KOPT-K1 (cell line): ENCODE data around the gene STK33.

Experiments
- H3K27ac ChIP-seq: fragments of 200-600 bp; sonication (generic); 2 replicates; pipeline ENCODE4 v1.5.1; 2016; ENCODE audit warnings: antibody characterized with exemption, mild to moderate bottlenecking, low read depth, low read length; ENCODE audit not compliant: poor library complexity, severe bottlenecking
- H3K36me3 ChIP-seq: fragments of 200-600 bp; sonication (generic); 2 replicates; pipeline ENCODE4 v1.5.1; 2017; ENCODE audit warnings: antibody characterized with exemption, mild to moderate bottlenecking, low read length, moderate library complexity; ENCODE audit not compliant: insufficient read depth
- H3K9me3 ChIP-seq: fragments of 200-600 bp; sonication (generic); 2 replicates; pipeline ENCODE4 v1.5.1; 2017; ENCODE audit warnings: antibody characterized with exemption, low read length, mild to moderate bottlenecking; ENCODE audit not compliant: insufficient read depth, poor library complexity, severe bottlenecking

The STK33 gene

GRCh38 chr11:8593935-8594909 lies at the start of gene STK33:
Gene STK33 (minus strand): TSS chr11:8594228. CDS start chr11:8474905, 119,323 bp downstream.
- H3K9me3 ChIP-seq = no peaks in the 10 kb centered on the region
- H3K27ac ChIP-seq = no peak within 1 kb of the TSS
- no peaks in the 10 kb centered on the region for H3K36me3 ChIP-seq

- Histone ChIP-seq H3K36me3 (peaks cover 73% of the 10 kb centered on the region), H3K27ac (no peak overlapping the region)
Measured at GRCh38 chr11:8642196-8642841, 48.3 kb upstream of the STK33 start.

GRCh38 chr11:8641332-8641731 lies 47.3 kb upstream of the STK33 start:
- H3K36me3 ChIP-seq = peaks cover 73% of the 10 kb centered on the region
- H3K27ac ChIP-seq = no peak overlapping the region
- H3K9me3 ChIP-seq = peaks cover 5% of the 10 kb centered on the region

More at GRCh38 chr11:8642196-8642841, 48.3 kb upstream of the STK33 start:
- no peaks in the 10 kb centered on the region for H3K9me3 ChIP-seq

- Histone ChIP-seq H3K36me3 (peaks cover 71% of the 10 kb centered on the region), H3K9me3 (peaks cover 10% of the 10 kb centered on the region), H3K27ac (no peak overlapping the region)
Measured at GRCh38 chr11:8640267-8640906, 46.4 kb upstream of the STK33 start.

GRCh38 chr11:8639655-8640054 lies 45.6 kb upstream of the STK33 start:
- peaks cover 71% of the 10 kb centered on the region for H3K36me3 ChIP-seq

GRCh38 chr11:8638300-8638699 lies 44.3 kb upstream of the STK33 start:
- H3K9me3 ChIP-seq = peaks cover 10% of the 10 kb centered on the region
- no peak overlapping the region for H3K27ac ChIP-seq
- H3K36me3 ChIP-seq = peaks cover 74% of the 10 kb centered on the region

More at GRCh38 chr11:8639655-8640054, 45.6 kb upstream of the STK33 start:
- no peak overlapping the region for H3K27ac ChIP-seq
- peaks cover 10% of the 10 kb centered on the region for H3K9me3 ChIP-seq

GRCh38 chr11:8636127-8636526 lies 42.1 kb upstream of the STK33 start:
- Histone ChIP-seq H3K27ac (no peak overlapping the region), H3K9me3 (peaks cover 10% of the 10 kb centered on the region), H3K36me3 (peaks cover 58% of the 10 kb centered on the region)

- H3K27ac ChIP-seq = no peak overlapping the region
- peaks cover 51% of the 10 kb centered on the region for H3K36me3 ChIP-seq
- H3K9me3 ChIP-seq = peaks cover 10% of the 10 kb centered on the region
Measured at GRCh38 chr11:8634498-8634897, 40.5 kb upstream of the STK33 start.

GRCh38 chr11:8631395-8632118 lies 37.5 kb upstream of the STK33 start:
- Histone ChIP-seq H3K36me3 (peaks cover 29% of the 10 kb centered on the region; the same call in 1 of the 2 replicates), H3K27ac (no peak overlapping the region), H3K9me3 (peaks cover 7% of the 10 kb centered on the region)

GRCh38 chr11:8624698-8625097 lies 30.7 kb upstream of the STK33 start:
- Histone ChIP-seq H3K36me3 (peaks cover 40% of the 10 kb centered on the region), H3K9me3 (no peaks in the 10 kb centered on the region), H3K27ac (no peak overlapping the region)

GRCh38 chr11:8621147-8621546 lies 27.1 kb upstream of the STK33 start:
- H3K9me3 ChIP-seq = no peaks in the 10 kb centered on the region
- H3K27ac ChIP-seq = no peak overlapping the region
- peaks cover 53% of the 10 kb centered on the region for H3K36me3 ChIP-seq

GRCh38 chr11:8617063-8617462 lies 23.0 kb upstream of the STK33 start:
- Histone ChIP-seq H3K36me3 (peaks cover 26% of the 10 kb centered on the region), H3K27ac (no peak overlapping the region), H3K9me3 (no peaks in the 10 kb centered on the region)

- Histone ChIP-seq H3K9me3 (no peaks in the 10 kb centered on the region), H3K36me3 (peaks cover 13% of the 10 kb centered on the region; the same call in 1 of the 2 replicates), H3K27ac (no peak overlapping the region)
Measured at GRCh38 chr11:8615291-8616032, 21.4 kb upstream of the STK33 start.

GRCh38 chr11:8614497-8614896 lies 20.5 kb upstream of the STK33 start:
- H3K27ac ChIP-seq = no peak overlapping the region
- H3K36me3 ChIP-seq = peaks cover 12% of the 10 kb centered on the region; the same call in 1 of the 2 replicates
- H3K9me3 ChIP-seq = no peaks in the 10 kb centered on the region
